ENCODE data around the gene TNFSF10.

DNA sequence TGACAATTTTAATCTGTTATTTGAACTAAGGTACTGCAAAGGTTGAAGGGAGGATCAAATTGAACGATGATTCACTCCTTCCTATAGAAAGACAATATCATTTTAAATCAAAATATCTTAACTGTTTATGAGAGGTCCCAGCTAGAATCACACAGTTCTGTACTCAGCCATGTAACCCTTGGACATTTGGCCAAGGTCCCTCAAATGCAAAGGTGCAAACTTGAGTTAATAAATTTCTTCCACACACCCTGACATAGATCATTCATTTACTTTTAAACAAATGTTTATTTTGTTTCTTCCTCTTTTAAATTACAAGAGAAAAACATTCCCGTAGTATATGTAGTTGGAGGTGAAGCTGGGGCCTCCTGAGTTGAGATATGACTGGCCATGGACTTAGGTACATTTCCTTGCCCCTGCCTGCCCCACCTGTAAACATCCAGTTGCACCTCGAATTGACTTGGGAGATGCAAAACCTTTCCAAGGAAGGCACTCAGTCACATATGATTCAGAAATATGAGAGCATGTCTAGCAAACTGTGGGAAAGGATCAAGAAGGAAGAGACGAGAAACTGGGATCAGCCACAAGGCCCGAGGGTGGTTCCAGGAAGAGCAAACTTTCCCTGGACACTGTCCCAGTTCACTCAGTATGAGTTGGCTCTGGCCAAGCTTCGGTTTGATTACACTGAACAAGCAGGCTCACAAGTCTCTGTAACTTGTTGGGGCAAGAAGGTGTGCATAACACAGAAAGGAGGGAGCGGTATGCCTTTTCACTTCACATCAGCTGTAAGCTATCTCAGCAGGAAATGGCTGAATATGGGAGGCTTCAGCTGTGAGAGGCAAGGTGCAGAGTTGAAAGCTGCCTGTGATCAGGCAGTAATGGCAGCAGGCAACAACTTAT is 6.7 kb downstream of the TNFSF10 start:
- TF ChIP-seq ZZZ3 (IDR thresholded peaks at IDR 0.05): no peak
- no peak for TF ChIP-seq SREBF1 (IDR thresholded peaks at IDR 0.05; ENCODE audit: borderline replicate concordance, low read depth, low read length)
- no peak for TF ChIP-seq FOSL1 (tag; conservative IDR thresholded peaks at IDR 0.05)
- TF ChIP-seq BRD9 (IDR thresholded peaks at IDR 0.05; ENCODE audit: low read depth, partially characterized antibody): no peak
- no peak for TF ChIP-seq MBD2 (IDR thresholded peaks at IDR 0.05; ENCODE audit: borderline replicate concordance, low read depth)
- TF ChIP-seq CREB1 (IDR thresholded peaks at IDR 0.05): no peak
- no peak for TF ChIP-seq CREB1 (CRISPR knock-in tag; IDR thresholded peaks at IDR 0.05)
- TF ChIP-seq, protein P1, sequence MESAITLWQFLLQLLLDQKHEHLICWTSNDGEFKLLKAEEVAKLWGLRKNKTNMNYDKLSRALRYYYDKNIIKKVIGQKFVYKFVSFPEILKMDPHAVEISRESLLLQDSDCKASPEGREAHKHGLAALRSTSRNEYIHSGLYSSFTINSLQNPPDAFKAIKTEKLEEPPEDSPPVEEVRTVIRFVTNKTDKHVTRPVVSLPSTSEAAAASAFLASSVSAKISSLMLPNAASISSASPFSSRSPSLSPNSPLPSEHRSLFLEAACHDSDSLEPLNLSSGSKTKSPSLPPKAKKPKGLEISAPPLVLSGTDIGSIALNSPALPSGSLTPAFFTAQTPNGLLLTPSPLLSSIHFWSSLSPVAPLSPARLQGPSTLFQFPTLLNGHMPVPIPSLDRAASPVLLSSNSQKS (CRISPR knock-in tag; IDR thresholded peaks at IDR 0.05): no peak

All from K562 (cell line).